HepG2 (cell line): Measurements from ENCODE around the gene ITM2B. TPM values are rescaled to one million over a fixed set of nuclear protein-coding genes. Genes with fewer than 3 reads are reported as not detected.

Experiments
- ATAC-seq: fragments of 200-7000 bp; cut with Tn5 transposase; 3 replicates; pipeline ENCODE4 v1.9.1; 2020; ENCODE audit warnings: mild to moderate bottlenecking, moderate library complexity
- BruUV-seq: library from RNA; stranded (reverse); fragments of 400-500 nt; replicated peaks from 2 replicates; lab custom pipeline; 2021; lab: Mats Ljungman, UMichigan
- CTCF ChIA-PET: fragments of 300-600 bp; formaldehyde crosslinking; extraction: SDS; loops from one replicate; lab custom pipeline; 2021; ENCODE audit warnings: low total read pairs, inconsistent platforms, low intra/inter-chr PET ratio; lab: Yijun Ruan, JAX
- POLR2A ChIA-PET: fragments of 350-600 bp; sonication (Branson Sonifier 250); formaldehyde crosslinking; loops from one replicate; lab custom pipeline; 2020; ENCODE audit warnings: antibody characterized with exemption, inconsistent platforms; lab: Yijun Ruan, JAX
- DNase-seq: peaks from one replicate; pipeline ENCODE4 v3.0.0-alpha.2; 2015; ENCODE audit warnings: low spot score
- FAIRE-seq: peaks from 3 replicates; lab custom pipeline; 2011; peaks lifted over from hg19 to GRCh38; lab: Jason Lieb, UNC
- H2AFZ ChIP-seq: one replicate; pipeline ENCODE4 v1.6.1; 2011; ENCODE audit warnings: low read length, inconsistent platforms
- H3K27ac ChIP-seq: fragments of 300-600 bp; 3 replicates; pipeline ENCODE4 v1.8.0; 2011; ENCODE audit warnings: mixed run types, mild to moderate bottlenecking, mixed read lengths, low read length, inconsistent platforms; ENCODE audit not compliant: insufficient read depth; ENCODE audit errors: extremely low read length
- H3K27me3 ChIP-seq, 2 experiments: fragments of 200-600 bp in 1 of 2; 2 replicates in 1 of 2; 3 replicates in 1 of 2; pipeline versions ENCODE4 v1.6.0 to v1.8.0; 2011; ENCODE audit warnings: low read length in 2 of 2, mild to moderate bottlenecking in 2 of 2, moderate library complexity in 2 of 2, inconsistent platforms in 1 of 2; ENCODE audit not compliant: insufficient read depth in 2 of 2, control insufficient read depth in 1 of 2
- H3K36me3 ChIP-seq, 2 experiments: fragments of 200-600 bp in 1 of 2; replicated peaks in 1 of 2; 2 replicates in 1 of 2; 3 replicates in 1 of 2; pipeline versions ENCODE4 v1.5.1 to v1.8.0; 2011; ENCODE audit warnings: low read length in 2 of 2, inconsistent platforms in 1 of 2; ENCODE audit not compliant: insufficient read depth in 2 of 2, control insufficient read depth in 1 of 2
- H3K4me1 ChIP-seq: 2 replicates; pipeline ENCODE4 v1.5.1; 2012; ENCODE audit warnings: low read length, inconsistent platforms; ENCODE audit not compliant: insufficient read depth
- H3K4me2 ChIP-seq: 2 replicates; pipeline ENCODE4 v1.6.0; 2011; ENCODE audit warnings: low read depth, low read length, inconsistent platforms
- H3K4me3 ChIP-seq, 3 experiments: fragments of 200-600 bp in 1 of 3; sonication (generic), shearing (Covaris generic) in 1 of 3; replicated peaks in 1 of 3; 2 replicates each; pipeline ENCODE4 v1.5.1; 2011 to 2016; ENCODE audit warnings: low read length in 3 of 3, inconsistent platforms in 2 of 3, low read depth in 2 of 3, mild to moderate bottlenecking in 2 of 3, control low read depth in 1 of 3, mixed read lengths in 1 of 3; ENCODE audit not compliant: insufficient read depth in 1 of 3
- H3K79me2 ChIP-seq: one replicate; pipeline ENCODE4 v1.6.1; 2011; ENCODE audit warnings: low read length, inconsistent platforms; ENCODE audit not compliant: insufficient read depth
- H3K9ac ChIP-seq: 2 replicates; pipeline ENCODE4 v1.6.0; 2011; ENCODE audit warnings: mild to moderate bottlenecking, low read depth, low read length, inconsistent platforms; ENCODE audit not compliant: insufficient read depth
- H3K9me3 ChIP-seq: 2 replicates; pipeline ENCODE4 v1.5.1; 2012; ENCODE audit warnings: mild to moderate bottlenecking, low read length
- H4K20me1 ChIP-seq: 2 replicates; pipeline ENCODE4 v1.6.0; 2011; ENCODE audit warnings: inconsistent platforms, mild to moderate bottlenecking, low read length, moderate library complexity; ENCODE audit not compliant: insufficient read depth
- AGO2 ChIP-seq: fragments of 200-400 bp; formaldehyde crosslinking; optimal IDR thresholded peaks from 2 replicates; pipeline ENCODE3; 2017; ENCODE audit warnings: mild to moderate bottlenecking, low read depth, low read length, moderate library complexity
- BHLHE40 ChIP-seq: IDR thresholded peaks from 2 replicates; pipeline ENCODE4 v1.6.1; 2011; ENCODE audit warnings: low read length, improper control_type of control experiment
- FOSL2 ChIP-seq: sonication (generic); formaldehyde crosslinking; IDR thresholded peaks from 2 replicates; pipeline ENCODE4 v1.4.0; 2020; ENCODE audit warnings: missing genetic modification reagents
- FOXO1 ChIP-seq: sonication (generic); formaldehyde crosslinking; IDR thresholded peaks from 2 replicates; pipeline ENCODE4 v1.4.0; 2020; ENCODE audit warnings: missing genetic modification reagents
- HNRNPK ChIP-seq: fragments of 200-400 bp; formaldehyde crosslinking; IDR thresholded peaks from 2 replicates; pipeline ENCODE4 v1.6.1; 2018; ENCODE audit warnings: low read length, low read depth, moderate library complexity, mild to moderate bottlenecking; ENCODE audit not compliant: poor library complexity, severe bottlenecking
- IKZF4 ChIP-seq: sonication (generic); formaldehyde crosslinking; IDR thresholded peaks from 2 replicates; pipeline ENCODE4 v1.5.1; 2020; ENCODE audit warnings: borderline replicate concordance, mild to moderate bottlenecking, low read depth, missing genetic modification reagents; ENCODE audit errors: not compliant biosample characterization
- KMT2B ChIP-seq: IDR thresholded peaks from 2 replicates; pipeline ENCODE4 v1.6.1; 2016; ENCODE audit warnings: missing genetic modification reagents, missing compliant biosample characterization
- MXI1 ChIP-seq: IDR thresholded peaks from 3 replicates; pipeline ENCODE4 v1.6.1; 2012; ENCODE audit warnings: low read depth, low read length, inconsistent platforms, borderline replicate concordance
- NBN ChIP-seq: fragments of 450-650 bp; conservative IDR thresholded peaks from 2 replicates; pipeline ENCODE4 v1.6.1; 2017
- NCOA1 ChIP-seq: sonication (generic); formaldehyde crosslinking; IDR thresholded peaks from 2 replicates; pipeline ENCODE4 v1.9.0; 2021; ENCODE audit warnings: missing genetic modification reagents
- NFE2L1 ChIP-seq: sonication (generic); formaldehyde crosslinking; IDR thresholded peaks from 2 replicates; pipeline ENCODE4 v1.4.0; 2020; ENCODE audit warnings: missing genetic modification reagents, mild to moderate bottlenecking, borderline replicate concordance
- NFIB ChIP-seq: sonication (generic); formaldehyde crosslinking; IDR thresholded peaks from 2 replicates; pipeline ENCODE4 v1.9.0; 2021; ENCODE audit warnings: missing genetic modification reagents, mild to moderate bottlenecking, borderline replicate concordance
- PCBP1 ChIP-seq: fragments of 200-400 bp; formaldehyde crosslinking; IDR thresholded peaks from 2 replicates; pipeline ENCODE4 v1.6.1; 2017; ENCODE audit warnings: mild to moderate bottlenecking, low read depth, low read length, borderline replicate concordance
- ZFAT ChIP-seq: sonication (generic); formaldehyde crosslinking; conservative IDR thresholded peaks from 2 replicates; pipeline ENCODE4 v1.8.1; 2023; ENCODE audit warnings: missing genetic modification reagents, inconsistent platforms
- ZFYVE20 ChIP-seq: sonication (generic); formaldehyde crosslinking; IDR thresholded peaks from 2 replicates; pipeline ENCODE4 v1.8.0; 2023; ENCODE audit warnings: low read depth, mild to moderate bottlenecking, moderate library complexity, missing genetic modification reagents, borderline replicate concordance
- ZNF354B ChIP-seq: sonication (generic); formaldehyde crosslinking; IDR thresholded peaks from 2 replicates; pipeline ENCODE4 v1.8.0; 2022; ENCODE audit warnings: mild to moderate bottlenecking, missing genetic modification reagents
- WGBS: methylation state at CpG from one replicate; pipeline ENCODE4 v1.1.6; 2017; ENCODE audit warnings: low lambda C conversion rate; 5-methylcytosine and 5-hydroxymethylcytosine counted together
- in situ Hi-C: cut with HindIII; loops from 2 replicates; pipeline ENCODE4 v1.10.0; 2017; ENCODE audit warnings: low pct_unique_long_range_greater_than_20kb; ENCODE audit not compliant: extremely low pct_ligation_motif_present
- intact Hi-C: fragments of 100-400 bp; cut with micrococcal nuclease; formaldehyde crosslinking; loops from one replicate; pipeline ENCODE4 v1.10.0; 2022; ENCODE audit not compliant: unreplicated experiment
- polyA plus RNA-seq, 8 experiments: library from polyadenylated mRNA; depleted of rRNA in 3 of 8; stranded (reverse) in 7 of 8; unstranded in 1 of 8; fragments of >200 nt; fragmentation: Illumina TruSeq in 4 of 8; extraction: Trizol in 4 of 8; gene quantifications; 2 replicates each; pipeline versions ENCODE4 v1.2.1 to v1.2.3, GENCODE V29; 2011 to 2016; ENCODE audit warnings: low read depth in 4 of 8, missing spikeins in 1 of 8, mixed read lengths in 1 of 8; ENCODE audit not compliant: insufficient read depth in 1 of 8
- total RNA-seq, 5 experiments: library from RNA; depleted of rRNA; stranded (reverse); fragments of >200 nt; fragmentation: Illumina TruSeq; extraction: Trizol; gene quantifications; 2 replicates each; pipeline ENCODE4 v1.2.3, GENCODE V29; 2016; ENCODE audit warnings: low read depth in 1 of 5
- TF ChIP-seq, protein P1 (sequence below): sonication (generic); formaldehyde crosslinking; IDR thresholded peaks from 2 replicates; pipeline ENCODE4 v1.5.0; 2020; ENCODE audit warnings: mild to moderate bottlenecking, missing genetic modification reagents
- TF ChIP-seq, protein P2 (sequence below): sonication (generic); formaldehyde crosslinking; conservative IDR thresholded peaks from 2 replicates; pipeline ENCODE4 v1.8.0; 2022; ENCODE audit warnings: mild to moderate bottlenecking, moderate library complexity, missing genetic modification reagents

The ITM2B gene
- total and polyA plus RNA-seq, 2 of the 13 experiments (the other 11 are each of a cell fraction or from before 2014, with no cell fraction given), result 158 to 373 TPM

DNA sequence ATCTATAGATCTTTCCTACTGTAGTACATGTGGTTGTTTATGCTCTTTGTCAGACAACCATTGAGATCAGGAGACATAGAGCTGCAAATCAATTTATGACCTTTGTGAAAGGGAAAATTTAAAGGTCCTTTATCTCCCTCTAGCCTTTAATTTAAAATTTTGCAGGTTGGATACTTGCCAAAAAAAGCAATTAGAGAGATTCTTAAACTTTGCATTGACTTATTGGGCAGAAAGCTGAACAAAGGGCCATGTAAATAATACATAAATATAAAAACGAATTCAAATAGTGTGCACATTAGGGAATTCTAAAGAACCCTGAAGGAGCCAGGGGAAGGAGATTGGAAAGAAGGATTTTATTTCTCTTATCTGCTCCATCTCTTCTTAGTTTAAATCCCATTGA lies 48.5 kb downstream of the ITM2B start:
- H3K27ac ChIP-seq, result no peak overlapping the region
- H3K4me3 ChIP-seq, result no peak overlapping the region
- ChIA-PET CTCF (no interaction called here), POLR2A (no interaction called here)
- DNase-seq (no peak), ATAC-seq (no peak), FAIRE-seq (no peak)
- H3K9ac ChIP-seq, result no peak overlapping the region
- no peak overlapping the region for H2AFZ ChIP-seq
- in situ Hi-C loops, result no loop called here
- BruUV-seq, result no TSS peak
- no peaks in the 10 kb centered on the region for H4K20me1 ChIP-seq
- intact Hi-C loops, result no loop called here
- H3K36me3 ChIP-seq, result no peaks in the 10 kb centered on the region
- H3K9me3 ChIP-seq, result no peaks in the 10 kb centered on the region
- 24% methylated on average over 1 of the region's 1 CpG for WGBS
- no peaks in the 10 kb centered on the region for H3K79me2 ChIP-seq
- H3K4me2 ChIP-seq, result no peak overlapping the region
- peaks cover 6% of the 10 kb centered on the region; the same call in 1 of the 2 replicates for H3K4me1 ChIP-seq
- TF ChIP-seq IKZF4, result no peak
- TF ChIP-seq, protein P1, sequence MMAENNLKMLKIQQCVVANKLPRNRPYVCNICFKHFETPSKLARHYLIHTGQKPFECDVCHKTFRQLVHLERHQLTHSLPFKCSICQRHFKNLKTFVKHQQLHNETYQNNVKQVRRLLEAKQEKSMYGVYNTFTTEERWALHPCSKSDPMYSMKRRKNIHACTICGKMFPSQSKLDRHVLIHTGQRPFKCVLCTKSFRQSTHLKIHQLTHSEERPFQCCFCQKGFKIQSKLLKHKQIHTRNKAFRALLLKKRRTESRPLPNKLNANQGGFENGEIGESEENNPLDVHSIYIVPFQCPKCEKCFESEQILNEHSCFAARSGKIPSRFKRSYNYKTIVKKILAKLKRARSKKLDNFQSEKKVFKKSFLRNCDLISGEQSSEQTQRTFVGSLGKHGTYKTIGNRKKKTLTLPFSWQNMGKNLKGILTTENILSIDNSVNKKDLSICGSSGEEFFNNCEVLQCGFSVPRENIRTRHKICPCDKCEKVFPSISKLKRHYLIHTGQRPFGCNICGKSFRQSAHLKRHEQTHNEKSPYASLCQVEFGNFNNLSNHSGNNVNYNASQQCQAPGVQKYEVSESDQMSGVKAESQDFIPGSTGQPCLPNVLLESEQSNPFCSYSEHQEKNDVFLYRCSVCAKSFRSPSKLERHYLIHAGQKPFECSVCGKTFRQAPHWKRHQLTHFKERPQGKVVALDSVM (CRISPR knock-in tag), result no peak
- no peak for TF ChIP-seq FOSL2
- TF ChIP-seq FOXO1 (CRISPR knock-in tag), result no peak
- no peak for TF ChIP-seq PCBP1
- no peak for TF ChIP-seq HNRNPK
- no peak for TF ChIP-seq AGO2
- H3K27me3 ChIP-seq, result no peaks in the 10 kb centered on the region

DNA sequence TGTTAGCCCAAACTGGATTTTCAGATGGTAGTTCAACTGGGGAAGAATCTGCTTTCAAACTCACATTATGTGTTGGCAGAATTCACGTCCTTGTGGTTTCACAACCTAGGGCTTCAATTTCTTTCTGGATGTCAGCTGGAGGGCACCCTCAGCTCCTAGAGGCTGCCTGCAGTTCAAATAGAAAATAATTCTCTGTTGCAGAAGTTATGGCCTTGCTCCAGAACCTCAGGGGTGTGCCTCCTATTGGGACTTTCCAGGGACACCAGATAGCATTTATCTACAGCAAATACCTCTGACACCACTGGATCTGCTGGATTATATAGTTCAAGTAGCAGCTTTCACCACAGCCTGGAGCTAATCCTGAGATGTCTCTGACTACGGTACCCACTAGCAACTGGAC lies 58.7 kb downstream of the ITM2B start:
- 6% methylated on average over 2 of the region's 2 CpGs for WGBS
- Histone ChIP-seq H2AFZ (no peak overlapping the region), H3K36me3 (no peaks in the 10 kb centered on the region), H3K9me3 (no peaks in the 10 kb centered on the region), H4K20me1 (no peaks in the 10 kb centered on the region), H3K4me1 (peaks cover 41% of the 10 kb centered on the region), H3K4me2 (peak overlapping the region; percentile 69), H3K27ac (no peak overlapping the region), H3K27me3 (no peaks in the 10 kb centered on the region), H3K9ac (no peak overlapping the region), H3K79me2 (no peaks in the 10 kb centered on the region), H3K4me3 (no peak overlapping the region)
- POLR2A ChIA-PET, result interaction anchor here (0.9 to 2.1 kb wide), 2 partner anchors 11 to 60 kb away, joined by 3 to 9 read pairs; partner anchors contain the start of gene ITM2B
- DNase-seq (peak; percentile 41), FAIRE-seq (no peak), ATAC-seq (peak; percentile 68)
- intact Hi-C loops (no loop called here), in situ Hi-C loops (no loop called here)
- CTCF ChIA-PET, result no interaction called here
- BruUV-seq, result no TSS peak
- TF ChIP-seq NFE2L1 (no peak), MXI1 (no peak), KMT2B (CRISPR knock-in tag) (no peak), NFIB (CRISPR knock-in tag) (no peak), ZFAT (no peak), BHLHE40 (no peak), ZFYVE20 (CRISPR knock-in tag) (no peak), ZNF354B (CRISPR knock-in tag) (no peak), NBN (no peak), NCOA1 (no peak)
- TF ChIP-seq, protein P2, sequence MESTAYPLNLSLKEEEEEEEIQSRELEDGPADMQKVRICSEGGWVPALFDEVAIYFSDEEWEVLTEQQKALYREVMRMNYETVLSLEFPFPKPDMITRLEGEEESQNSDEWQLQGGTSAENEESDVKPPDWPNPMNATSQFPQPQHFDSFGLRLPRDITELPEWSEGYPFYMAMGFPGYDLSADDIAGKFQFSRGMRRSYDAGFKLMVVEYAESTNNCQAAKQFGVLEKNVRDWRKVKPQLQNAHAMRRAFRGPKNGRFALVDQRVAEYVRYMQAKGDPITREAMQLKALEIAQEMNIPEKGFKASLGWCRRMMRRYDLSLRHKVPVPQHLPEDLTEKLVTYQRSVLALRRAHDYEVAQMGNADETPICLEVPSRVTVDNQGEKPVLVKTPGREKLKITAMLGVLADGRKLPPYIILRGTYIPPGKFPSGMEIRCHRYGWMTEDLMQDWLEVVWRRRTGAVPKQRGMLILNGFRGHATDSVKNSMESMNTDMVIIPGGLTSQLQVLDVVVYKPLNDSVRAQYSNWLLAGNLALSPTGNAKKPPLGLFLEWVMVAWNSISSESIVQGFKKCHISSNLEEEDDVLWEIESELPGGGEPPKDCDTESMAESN, result no peak
